Measurements from ENCODE around the gene CCNA1.

The CCNA1 gene

DNA sequence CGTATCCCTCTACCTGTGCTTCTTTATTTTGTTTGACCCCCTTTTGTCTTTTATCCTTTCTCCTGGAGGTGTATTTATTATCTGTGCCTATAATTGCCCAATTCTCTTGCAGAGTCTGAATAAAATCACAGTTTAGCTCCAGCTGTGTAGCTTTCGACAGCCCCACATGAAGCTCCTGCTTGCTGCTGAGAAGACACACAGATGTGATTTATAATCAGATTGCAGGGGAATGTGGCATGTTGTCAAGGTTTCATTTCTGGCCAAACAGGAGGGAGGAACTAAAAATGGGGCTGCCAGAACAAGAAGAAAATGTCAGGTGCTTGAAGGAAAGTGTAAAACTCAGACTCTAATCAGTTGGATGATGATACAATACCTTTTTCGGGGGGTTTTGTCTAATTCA, 22.7 kb downstream of the CCNA1 start:
- no peak for DNase-seq

- DNase-seq = no peak
These were observed 24.3 kb downstream of the CCNA1 start for GRCh38 chr13:36456577-36456976.

DNA sequence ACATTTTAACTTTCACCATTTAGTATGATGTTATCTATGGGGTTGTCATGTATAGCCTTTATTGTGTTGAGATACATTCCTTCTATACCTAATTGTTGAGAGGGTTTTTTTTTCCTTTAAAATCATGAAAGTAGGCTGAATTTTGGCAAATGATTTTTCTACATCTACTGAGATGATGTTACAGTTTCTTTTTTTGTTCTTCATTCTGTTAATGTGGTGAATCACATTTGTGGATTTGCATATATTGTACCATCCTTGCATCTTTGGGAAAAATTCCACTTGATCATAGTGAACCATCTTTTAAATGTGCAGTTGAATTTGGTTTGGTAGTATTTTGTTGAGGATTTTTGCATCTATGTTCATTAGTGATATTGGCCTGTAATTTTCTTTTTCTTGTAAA, 29.2 kb downstream of the CCNA1 start:
- DNase-seq = no peak

- DNase-seq = no peak
These were observed 43.2 kb downstream of the CCNA1 start for GRCh38 chr13:36475468-36475867.

DNA sequence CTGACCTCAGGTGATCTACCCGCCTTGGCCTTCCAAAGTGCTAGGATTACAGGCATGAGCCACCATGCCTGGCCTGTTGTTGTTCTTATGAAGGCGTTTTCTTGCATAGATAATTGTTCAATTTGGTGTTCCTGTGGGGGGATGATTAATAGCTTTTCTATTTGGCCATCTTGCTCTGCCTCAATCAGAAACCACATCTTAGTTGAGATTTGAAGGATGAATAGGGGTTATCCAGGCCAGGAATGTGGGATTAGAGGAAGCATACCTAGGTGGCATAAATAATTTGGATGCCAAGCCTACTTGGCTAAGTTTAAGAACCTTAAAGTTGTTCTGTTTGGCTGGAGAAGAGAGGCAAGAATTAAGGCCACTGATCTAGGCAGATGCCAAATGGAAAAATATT, 44.4 kb downstream of the CCNA1 start:
- no peak for DNase-seq

GRCh38 chr13:36480726-36481427, 48.6 kb downstream of the CCNA1 start:
- DNase-seq = no peak

- DNase-seq = no peak
These were observed 57.8 kb downstream of the CCNA1 start for GRCh38 chr13:36490055-36490454.

All from NCI-H2107 (cell line).